Body of pancreas (tissue), 4 donors: ENCODE measurements around the gene APRT.

Experiments used
- CTCF ChIP-seq, 7 experiments: fragments of 450-650 bp in 4 of 7; fragments of 200-600 bp in 3 of 7; sonication (generic) in 3 of 7; IDR thresholded peaks; one replicate each; pipeline ENCODE4 v1.5.1; 2016 to 2019; ENCODE audit warnings: antibody characterized with exemption in 7 of 7
- POLR2A ChIP-seq, 3 donors: fragments of 450-650 bp; IDR thresholded peaks; one replicate each; pipeline ENCODE4 v1.6.1; 2016; ENCODE audit warnings: antibody characterized with exemption in 3 of 3, mild to moderate bottlenecking in 2 of 3

- TF ChIP-seq CTCF (IDR thresholded peaks at IDR 0.05) (no peak), POLR2A (IDR thresholded peaks at IDR 0.05) (no peak)
Observed at GRCh38 chr16:88843256-88843655, 31.5 kb upstream of the APRT start.
